ENCODE data around the gene CRTC1.

DNA sequence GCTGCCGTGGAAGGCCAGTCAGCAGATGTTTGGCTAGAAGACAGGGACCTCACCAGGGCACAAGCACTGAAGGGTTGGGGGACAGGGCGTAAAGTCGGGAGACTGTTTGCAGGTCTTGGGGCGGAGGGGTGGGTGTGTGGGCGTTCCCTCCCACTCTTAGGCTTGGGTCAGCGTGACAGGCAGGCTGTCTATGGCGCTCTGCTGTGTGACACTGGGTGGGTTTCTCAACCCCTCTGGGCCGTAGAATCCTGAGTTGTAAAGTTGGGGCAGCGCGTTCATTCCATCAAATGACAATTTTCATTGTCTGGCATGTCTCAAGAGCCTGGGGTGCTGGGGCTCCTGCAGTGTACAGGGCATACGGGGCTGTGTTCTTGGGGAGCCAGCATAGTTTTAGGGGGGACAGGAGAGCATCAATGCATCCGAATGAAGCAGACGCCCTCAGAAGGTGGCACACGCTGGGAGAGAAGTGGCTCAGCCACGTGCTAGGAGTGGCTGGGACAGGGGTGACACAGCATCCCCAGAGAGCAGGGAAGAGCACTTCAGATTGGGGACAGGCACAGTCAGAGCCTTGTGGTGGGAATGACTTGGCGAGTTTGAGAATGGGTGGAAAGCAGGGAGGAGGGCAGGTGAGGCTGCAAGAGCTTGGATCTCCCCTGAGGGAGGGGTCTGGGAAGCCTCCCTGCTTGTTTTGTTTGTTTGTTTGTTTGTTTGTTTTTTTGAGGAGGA is 4.4 kb downstream of the CRTC1 start:
- TF ChIP-seq ESRRA (CRISPR knock-in tag; IDR thresholded peaks at IDR 0.05; ENCODE audit: borderline replicate concordance) (no peak), TP53 (CRISPR knock-in tag; IDR thresholded peaks at IDR 0.05) (no peak), MYBL2 (CRISPR knock-in tag; IDR thresholded peaks at IDR 0.05) (no peak), NR2C2 (CRISPR knock-in tag; IDR thresholded peaks at IDR 0.05) (no peak), SP1 (CRISPR knock-in tag; conservative IDR thresholded peaks at IDR 0.05) (no peak), FOXK1 (CRISPR knock-in tag; IDR thresholded peaks at IDR 0.05) (no peak), NFATC4 (CRISPR knock-in tag; IDR thresholded peaks at IDR 0.05) (no peak)
- TF ChIP-seq, protein P1, sequence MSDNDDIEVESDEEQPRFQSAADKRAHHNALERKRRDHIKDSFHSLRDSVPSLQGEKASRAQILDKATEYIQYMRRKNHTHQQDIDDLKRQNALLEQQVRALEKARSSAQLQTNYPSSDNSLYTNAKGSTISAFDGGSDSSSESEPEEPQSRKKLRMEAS (CRISPR knock-in tag; IDR thresholded peaks at IDR 0.05), result no peak
- TF ChIP-seq, protein P2, sequence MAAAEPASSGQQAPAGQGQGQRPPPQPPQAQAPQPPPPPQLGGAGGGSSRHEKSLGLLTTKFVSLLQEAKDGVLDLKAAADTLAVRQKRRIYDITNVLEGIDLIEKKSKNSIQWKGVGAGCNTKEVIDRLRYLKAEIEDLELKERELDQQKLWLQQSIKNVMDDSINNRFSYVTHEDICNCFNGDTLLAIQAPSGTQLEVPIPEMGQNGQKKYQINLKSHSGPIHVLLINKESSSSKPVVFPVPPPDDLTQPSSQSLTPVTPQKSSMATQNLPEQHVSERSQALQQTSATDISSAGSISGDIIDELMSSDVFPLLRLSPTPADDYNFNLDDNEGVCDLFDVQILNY (CRISPR knock-in tag; IDR thresholded peaks at IDR 0.05), result no peak
- TF ChIP-seq, protein P3, sequence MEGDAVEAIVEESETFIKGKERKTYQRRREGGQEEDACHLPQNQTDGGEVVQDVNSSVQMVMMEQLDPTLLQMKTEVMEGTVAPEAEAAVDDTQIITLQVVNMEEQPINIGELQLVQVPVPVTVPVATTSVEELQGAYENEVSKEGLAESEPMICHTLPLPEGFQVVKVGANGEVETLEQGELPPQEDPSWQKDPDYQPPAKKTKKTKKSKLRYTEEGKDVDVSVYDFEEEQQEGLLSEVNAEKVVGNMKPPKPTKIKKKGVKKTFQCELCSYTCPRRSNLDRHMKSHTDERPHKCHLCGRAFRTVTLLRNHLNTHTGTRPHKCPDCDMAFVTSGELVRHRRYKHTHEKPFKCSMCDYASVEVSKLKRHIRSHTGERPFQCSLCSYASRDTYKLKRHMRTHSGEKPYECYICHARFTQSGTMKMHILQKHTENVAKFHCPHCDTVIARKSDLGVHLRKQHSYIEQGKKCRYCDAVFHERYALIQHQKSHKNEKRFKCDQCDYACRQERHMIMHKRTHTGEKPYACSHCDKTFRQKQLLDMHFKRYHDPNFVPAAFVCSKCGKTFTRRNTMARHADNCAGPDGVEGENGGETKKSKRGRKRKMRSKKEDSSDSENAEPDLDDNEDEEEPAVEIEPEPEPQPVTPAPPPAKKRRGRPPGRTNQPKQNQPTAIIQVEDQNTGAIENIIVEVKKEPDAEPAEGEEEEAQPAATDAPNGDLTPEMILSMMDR (IDR thresholded peaks at IDR 0.05), result no peak
- TF ChIP-seq, protein P4, sequence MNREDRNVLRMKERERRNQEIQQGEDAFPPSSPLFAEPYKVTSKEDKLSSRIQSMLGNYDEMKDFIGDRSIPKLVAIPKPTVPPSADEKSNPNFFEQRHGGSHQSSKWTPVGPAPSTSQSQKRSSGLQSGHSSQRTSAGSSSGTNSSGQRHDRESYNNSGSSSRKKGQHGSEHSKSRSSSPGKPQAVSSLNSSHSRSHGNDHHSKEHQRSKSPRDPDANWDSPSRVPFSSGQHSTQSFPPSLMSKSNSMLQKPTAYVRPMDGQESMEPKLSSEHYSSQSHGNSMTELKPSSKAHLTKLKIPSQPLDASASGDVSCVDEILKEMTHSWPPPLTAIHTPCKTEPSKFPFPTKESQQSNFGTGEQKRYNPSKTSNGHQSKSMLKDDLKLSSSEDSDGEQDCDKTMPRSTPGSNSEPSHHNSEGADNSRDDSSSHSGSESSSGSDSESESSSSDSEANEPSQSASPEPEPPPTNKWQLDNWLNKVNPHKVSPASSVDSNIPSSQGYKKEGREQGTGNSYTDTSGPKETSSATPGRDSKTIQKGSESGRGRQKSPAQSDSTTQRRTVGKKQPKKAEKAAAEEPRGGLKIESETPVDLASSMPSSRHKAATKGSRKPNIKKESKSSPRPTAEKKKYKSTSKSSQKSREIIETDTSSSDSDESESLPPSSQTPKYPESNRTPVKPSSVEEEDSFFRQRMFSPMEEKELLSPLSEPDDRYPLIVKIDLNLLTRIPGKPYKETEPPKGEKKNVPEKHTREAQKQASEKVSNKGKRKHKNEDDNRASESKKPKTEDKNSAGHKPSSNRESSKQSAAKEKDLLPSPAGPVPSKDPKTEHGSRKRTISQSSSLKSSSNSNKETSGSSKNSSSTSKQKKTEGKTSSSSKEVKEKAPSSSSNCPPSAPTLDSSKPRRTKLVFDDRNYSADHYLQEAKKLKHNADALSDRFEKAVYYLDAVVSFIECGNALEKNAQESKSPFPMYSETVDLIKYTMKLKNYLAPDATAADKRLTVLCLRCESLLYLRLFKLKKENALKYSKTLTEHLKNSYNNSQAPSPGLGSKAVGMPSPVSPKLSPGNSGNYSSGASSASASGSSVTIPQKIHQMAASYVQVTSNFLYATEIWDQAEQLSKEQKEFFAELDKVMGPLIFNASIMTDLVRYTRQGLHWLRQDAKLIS (CRISPR knock-in tag; IDR thresholded peaks at IDR 0.05; ENCODE audit: borderline replicate concordance), result no peak
- TF ChIP-seq, protein P5, sequence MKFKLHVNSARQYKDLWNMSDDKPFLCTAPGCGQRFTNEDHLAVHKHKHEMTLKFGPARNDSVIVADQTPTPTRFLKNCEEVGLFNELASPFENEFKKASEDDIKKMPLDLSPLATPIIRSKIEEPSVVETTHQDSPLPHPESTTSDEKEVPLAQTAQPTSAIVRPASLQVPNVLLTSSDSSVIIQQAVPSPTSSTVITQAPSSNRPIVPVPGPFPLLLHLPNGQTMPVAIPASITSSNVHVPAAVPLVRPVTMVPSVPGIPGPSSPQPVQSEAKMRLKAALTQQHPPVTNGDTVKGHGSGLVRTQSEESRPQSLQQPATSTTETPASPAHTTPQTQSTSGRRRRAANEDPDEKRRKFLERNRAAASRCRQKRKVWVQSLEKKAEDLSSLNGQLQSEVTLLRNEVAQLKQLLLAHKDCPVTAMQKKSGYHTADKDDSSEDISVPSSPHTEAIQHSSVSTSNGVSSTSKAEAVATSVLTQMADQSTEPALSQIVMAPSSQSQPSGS (CRISPR knock-in tag; IDR thresholded peaks at IDR 0.05; ENCODE audit: borderline replicate concordance, low read depth), result no peak
